Endothelial cell (in vitro differentiated cells): Measurements from ENCODE around the gene ITGB2. TPM values are rescaled to one million over a fixed set of nuclear protein-coding genes. Genes with fewer than 3 reads are reported as not detected.

Experiments used
- DNase-seq: peaks from one replicate; pipeline ENCODE4 v3.0.0; 2021; ENCODE audit warnings: low spot score
- H3K27ac Mint-ChIP-seq: one replicate; pipeline ENCODE4 v1.8.0; 2021; ENCODE audit warnings: mixed read lengths, inconsistent platforms; ENCODE audit not compliant: unreplicated experiment
- H3K27me3 Mint-ChIP-seq: one replicate; pipeline ENCODE4 v1.8.0; 2021; ENCODE audit warnings: mild to moderate bottlenecking, moderate library complexity, mixed read lengths, inconsistent platforms; ENCODE audit not compliant: unreplicated experiment
- H3K36me3 Mint-ChIP-seq: one replicate; pipeline ENCODE4 v1.8.0; 2021; ENCODE audit warnings: mild to moderate bottlenecking, low read depth, mixed read lengths, inconsistent platforms; ENCODE audit not compliant: unreplicated experiment
- H3K4me1 Mint-ChIP-seq: one replicate; pipeline ENCODE4 v1.8.0; 2021; ENCODE audit warnings: mild to moderate bottlenecking, mixed read lengths, inconsistent platforms; ENCODE audit not compliant: unreplicated experiment
- H3K4me3 Mint-ChIP-seq: one replicate; pipeline ENCODE4 v1.8.0; 2021; ENCODE audit warnings: mild to moderate bottlenecking, mixed read lengths, inconsistent platforms; ENCODE audit not compliant: unreplicated experiment
- H3K9me3 Mint-ChIP-seq: one replicate; pipeline ENCODE4 v1.8.0; 2021; ENCODE audit warnings: mixed read lengths, inconsistent platforms; ENCODE audit not compliant: unreplicated experiment
- CTCF ChIP-seq: fragments of 200-600 bp; sonication (generic); IDR thresholded peaks from one replicate; pipeline ENCODE4 v1.5.0; 2021; ENCODE audit warnings: antibody characterized with exemption; ENCODE audit not compliant: unreplicated experiment
- total RNA-seq: library from RNA; stranded (reverse); fragmentation: NEBNext Ultra II Directional; extraction: Animal tissue kit (Norgen Biotek cat#: 25700); gene quantifications from one replicate; pipeline ENCODE4 v1.2.1, GENCODE V29; 2021; ENCODE audit not compliant: unreplicated experiment

The ITGB2 gene
- total RNA-seq, 1 donor from 2014 or later: 21.3 TPM

- Mint-ChIP-seq H3K27ac (peak overlapping the region; percentile 61), H3K9me3 (no peaks in the 10 kb centered on the region), H3K4me3 (no peak overlapping the region), H3K27me3 (peaks cover 27% of the 10 kb centered on the region), H3K4me1 (peaks cover 27% of the 10 kb centered on the region), H3K36me3 (no peaks in the 10 kb centered on the region)
- no peak for TF ChIP-seq CTCF
- DNase-seq: no peak
Observed at GRCh38 chr21:44926331-44927101, 5.8 kb upstream of the ITGB2 start.

GRCh38 chr21:44925378-44925755 lies 4.7 kb upstream of the ITGB2 start:
- H3K27me3 Mint-ChIP-seq: peaks cover 21% of the 10 kb centered on the region
- peaks cover 32% of the 10 kb centered on the region for H3K4me1 Mint-ChIP-seq
- no peak for TF ChIP-seq CTCF
- no peak overlapping the region for H3K4me3 Mint-ChIP-seq
- no peaks in the 10 kb centered on the region for H3K36me3 Mint-ChIP-seq
- no peaks in the 10 kb centered on the region for H3K9me3 Mint-ChIP-seq
- no peak for DNase-seq
- no peak overlapping the region for H3K27ac Mint-ChIP-seq

DNA sequence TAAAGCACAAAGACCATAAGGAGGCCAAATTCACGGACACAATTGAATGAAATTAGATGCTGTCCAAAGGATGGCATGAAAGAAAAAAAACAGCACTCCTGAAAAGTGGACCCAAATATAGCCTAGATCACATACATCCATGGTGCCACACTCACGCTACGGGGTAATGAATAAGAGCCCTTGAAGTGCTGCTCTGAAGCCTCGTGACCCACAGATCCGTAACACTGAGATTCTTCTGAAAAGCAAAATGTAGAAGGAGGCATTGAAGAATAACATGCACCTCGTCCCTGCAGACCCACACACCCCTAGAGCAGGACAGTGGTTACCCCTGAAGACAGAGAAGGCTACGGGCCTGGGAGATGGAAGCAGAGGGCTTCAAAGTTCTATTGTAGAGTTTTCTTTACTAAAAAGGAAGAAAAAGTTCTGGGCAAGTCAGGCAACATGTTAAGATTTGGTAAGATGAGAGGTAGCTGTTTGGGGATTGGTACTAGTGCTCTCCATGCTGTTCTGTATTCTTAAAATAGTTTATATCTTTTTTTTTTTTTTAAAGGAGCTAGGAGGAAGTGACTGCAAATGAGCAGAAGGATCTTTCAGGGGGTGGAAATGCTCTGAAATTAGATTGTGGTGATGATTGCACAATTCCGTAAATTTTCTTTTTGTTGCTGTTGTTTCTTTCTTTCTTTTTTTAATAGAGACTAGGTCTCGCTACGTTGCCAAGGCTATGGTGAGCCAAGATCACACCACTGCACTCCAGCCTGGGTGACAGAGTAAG lies 4.1 kb upstream of the ITGB2 start:
- H3K9me3 Mint-ChIP-seq: no peaks in the 10 kb centered on the region

DNA sequence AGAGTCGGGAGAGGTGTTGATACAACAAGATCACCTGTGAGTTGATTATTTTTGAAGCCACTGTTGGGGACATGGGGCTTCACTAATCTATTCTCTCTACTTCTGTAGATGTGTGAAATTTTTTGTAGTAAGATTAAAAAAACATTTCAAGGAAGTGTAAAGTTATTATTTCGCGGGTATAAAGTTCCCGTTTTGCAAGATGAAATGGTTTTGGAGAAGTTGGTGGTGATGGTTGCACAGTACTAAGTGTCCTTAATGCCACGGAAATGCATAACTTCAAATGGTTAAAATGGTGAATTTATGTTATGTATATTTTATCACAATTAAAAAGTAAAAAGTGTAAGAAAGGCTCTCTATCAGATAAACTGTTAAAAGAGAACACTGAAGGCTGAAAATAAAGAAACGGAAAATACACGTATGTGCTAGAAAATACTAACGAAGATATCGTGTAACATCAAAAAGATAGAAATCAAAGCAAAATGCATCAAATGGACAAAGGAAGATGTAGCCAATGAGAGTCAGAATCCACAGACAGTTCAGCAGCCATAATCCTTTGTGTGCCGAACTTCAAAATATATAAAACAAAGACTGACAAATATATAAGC lies 2.9 kb upstream of the ITGB2 start:
- peaks cover 16% of the 10 kb centered on the region for H3K27me3 Mint-ChIP-seq

More for the DNA sequence above, 4.1 kb upstream of the ITGB2 start:
- no peak for DNase-seq
- no peak for TF ChIP-seq CTCF
- no peak overlapping the region for H3K27ac Mint-ChIP-seq
- peaks cover 23% of the 10 kb centered on the region for H3K27me3 Mint-ChIP-seq
- H3K4me3 Mint-ChIP-seq: peak overlapping the region; percentile 65
- no peaks in the 10 kb centered on the region for H3K36me3 Mint-ChIP-seq
- peaks cover 36% of the 10 kb centered on the region for H3K4me1 Mint-ChIP-seq

More for the DNA sequence above, 2.9 kb upstream of the ITGB2 start:
- DNase-seq: no peak
- Mint-ChIP-seq H3K4me1 (peaks cover 33% of the 10 kb centered on the region), H3K9me3 (no peaks in the 10 kb centered on the region), H3K27ac (no peak overlapping the region), H3K36me3 (no peaks in the 10 kb centered on the region), H3K4me3 (no peak overlapping the region)
- no peak for TF ChIP-seq CTCF
